NCI-H146 (cell line): ENCODE measurements around the gene RHBDD2.
A peak's percentile ranks its signal among the peaks of the same experiment; 100 is the strongest.
"Not testable (repeated sequence)": the region's sequence is repeated elsewhere in the genome, so short reads cannot be mapped to it uniquely, and the experiment has no call there.

Experiments
- DNase-seq: peaks from one replicate; lab custom pipeline; 2025; lab: John Stamatoyannopoulos, UW

Gene RHBDD2

DNA sequence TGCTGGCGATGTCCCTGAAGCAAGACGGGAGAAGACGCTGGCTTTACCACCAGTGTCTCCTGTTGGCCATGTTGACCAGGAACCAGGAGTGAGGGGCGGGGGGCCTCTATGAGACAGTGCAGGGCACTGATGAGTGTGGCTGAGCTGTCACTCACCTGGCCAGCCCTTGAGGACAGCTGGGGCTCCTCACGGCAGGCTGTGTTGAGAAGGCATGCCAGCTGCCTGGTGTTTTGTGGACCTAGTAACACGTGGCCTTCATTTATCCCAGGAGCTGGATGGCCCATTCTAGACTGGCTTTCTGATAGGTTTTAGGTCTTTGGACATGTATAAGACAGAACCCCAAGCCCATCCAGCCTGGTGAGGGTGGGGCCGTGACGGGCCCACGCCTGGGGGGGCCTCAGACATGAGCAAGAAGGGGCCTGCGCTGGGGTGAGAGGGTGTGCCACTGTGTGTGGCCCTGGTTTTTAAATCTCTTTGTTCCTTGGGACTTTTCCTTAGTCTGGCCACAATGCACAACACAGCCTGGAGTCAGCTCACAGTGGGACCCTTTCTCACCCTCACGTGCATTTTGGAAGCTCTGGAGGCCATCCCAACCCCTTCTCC, 10.5 kb downstream of the RHBDD2 start:
- DNase-seq = no peak

DNA sequence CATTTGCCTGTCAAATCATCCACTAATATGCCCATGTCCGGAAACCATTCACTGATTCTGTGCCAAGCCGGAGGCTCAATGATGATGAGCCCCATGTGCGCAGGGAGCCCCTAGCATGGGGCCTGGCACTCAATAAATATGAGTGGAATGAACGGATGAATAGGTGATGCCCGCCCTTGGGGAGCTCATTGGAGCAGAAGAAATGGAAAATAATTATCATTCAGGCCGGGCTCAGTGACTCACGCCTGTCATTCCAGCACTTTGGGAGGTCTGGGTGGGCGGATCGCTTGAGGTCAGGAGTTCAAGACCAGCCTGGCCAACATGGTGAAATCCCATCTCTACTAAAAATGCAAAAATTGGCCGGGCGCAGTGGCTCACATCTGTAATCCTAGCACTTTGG, 11.0 kb downstream of the RHBDD2 start:
- DNase-seq = no peak

DNA sequence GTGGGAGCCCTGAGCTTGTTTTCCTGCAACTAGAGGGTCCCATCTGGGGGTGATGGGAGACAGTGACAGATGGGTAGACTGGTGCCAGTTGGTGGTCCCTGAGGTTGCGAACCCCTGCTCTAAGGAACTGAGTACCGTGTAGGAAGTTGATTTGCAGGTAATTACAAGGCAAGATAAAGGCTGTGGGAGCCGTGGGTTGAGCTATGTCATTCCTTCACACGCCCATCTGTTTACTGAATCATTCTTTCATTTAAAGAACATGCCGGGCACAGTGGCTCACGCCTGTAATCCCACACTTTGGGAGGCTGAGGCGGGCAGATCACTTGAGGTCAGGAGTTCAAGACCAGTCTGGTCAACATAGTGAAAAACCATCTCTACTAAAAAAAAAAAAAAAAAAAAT, 12.4 kb downstream of the RHBDD2 start:
- DNase-seq = not testable (repeated sequence)

DNA sequence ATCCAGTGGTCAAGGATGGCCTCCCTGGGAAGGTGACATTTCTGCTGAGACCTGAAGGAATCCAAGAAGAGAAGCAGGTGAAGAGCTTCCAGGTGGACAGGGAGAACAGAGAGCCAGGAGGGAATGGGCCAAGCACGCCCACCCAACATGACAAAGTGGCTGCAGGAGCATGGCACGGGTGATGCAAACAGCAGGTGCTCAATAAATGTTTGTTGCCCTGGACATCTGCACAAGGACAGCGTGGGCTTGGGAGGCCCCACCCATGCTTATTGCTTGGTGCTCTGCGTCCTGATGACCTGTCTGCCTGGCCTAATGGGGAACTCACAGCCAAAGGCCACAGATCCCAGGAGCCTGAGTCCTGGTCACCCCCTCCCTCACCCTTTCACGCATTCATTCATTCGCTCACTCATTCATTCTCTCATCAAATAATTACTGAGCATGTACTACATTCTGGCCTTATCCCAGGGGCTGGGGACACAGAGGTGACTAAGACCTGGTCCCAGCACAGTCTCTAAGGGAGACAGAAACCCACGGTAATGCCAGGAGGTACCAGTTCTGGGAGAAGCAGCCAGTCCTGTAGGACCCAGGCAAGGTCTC, 13.1 kb downstream of the RHBDD2 start:
- no peak for DNase-seq

DNA sequence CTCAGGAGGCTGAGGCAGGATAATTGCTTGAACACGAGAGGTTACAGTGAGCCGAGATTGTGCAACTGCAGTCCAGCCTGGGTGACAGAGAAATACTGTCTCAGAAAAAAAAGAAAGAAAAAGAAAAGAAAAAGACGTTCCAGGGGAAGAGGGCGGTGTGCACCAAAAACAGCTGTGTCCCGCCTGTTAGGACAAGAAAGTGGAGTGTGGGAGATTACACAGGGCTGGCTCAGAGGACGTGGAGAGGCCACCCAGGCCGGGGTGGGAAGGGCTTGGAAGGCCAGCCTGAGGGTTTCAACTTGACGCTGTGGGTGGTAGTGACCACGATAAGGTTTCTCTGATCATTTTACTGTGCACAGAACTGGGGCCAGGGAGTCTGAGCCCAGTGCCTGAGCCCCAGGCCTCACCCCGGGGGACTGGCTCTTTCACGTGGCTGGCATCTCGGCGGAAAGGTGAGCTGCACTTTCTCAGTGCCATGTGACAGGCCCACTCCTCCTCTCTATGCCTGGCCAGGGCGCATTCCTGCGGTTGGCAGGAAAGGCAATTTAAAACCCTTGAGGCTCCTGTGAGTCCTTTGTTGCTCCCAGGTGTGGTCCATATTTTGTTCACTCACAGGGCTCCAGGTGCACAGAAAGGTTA, 13.9 kb downstream of the RHBDD2 start:
- no peak for DNase-seq

DNA sequence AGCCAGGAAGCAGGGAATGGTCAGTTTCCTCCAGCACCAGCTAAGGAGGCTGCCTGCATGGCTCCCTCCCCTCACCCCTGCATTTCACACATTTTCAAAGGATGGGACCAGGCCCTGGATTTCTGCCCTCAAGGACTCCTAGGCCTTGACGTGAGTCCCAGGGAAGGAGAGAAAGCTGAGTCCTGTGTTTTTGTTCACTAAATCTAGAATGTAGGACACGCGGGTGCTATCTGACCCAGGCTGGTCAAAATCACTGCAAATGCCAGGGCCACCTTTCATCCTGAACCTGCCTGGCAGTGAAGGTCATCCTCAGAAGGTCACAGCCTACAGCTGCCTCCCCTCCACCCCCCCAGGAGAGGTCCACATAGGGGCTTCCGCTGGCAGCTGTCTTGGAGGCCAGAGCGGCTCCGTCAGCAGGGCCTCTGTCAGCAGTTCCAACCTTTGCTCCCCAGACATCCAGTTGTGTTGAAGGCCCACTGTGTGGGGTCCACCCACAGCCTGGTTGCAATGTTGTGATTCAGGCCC, 18.0 kb downstream of the RHBDD2 start:
- DNase-seq = no peak

DNA sequence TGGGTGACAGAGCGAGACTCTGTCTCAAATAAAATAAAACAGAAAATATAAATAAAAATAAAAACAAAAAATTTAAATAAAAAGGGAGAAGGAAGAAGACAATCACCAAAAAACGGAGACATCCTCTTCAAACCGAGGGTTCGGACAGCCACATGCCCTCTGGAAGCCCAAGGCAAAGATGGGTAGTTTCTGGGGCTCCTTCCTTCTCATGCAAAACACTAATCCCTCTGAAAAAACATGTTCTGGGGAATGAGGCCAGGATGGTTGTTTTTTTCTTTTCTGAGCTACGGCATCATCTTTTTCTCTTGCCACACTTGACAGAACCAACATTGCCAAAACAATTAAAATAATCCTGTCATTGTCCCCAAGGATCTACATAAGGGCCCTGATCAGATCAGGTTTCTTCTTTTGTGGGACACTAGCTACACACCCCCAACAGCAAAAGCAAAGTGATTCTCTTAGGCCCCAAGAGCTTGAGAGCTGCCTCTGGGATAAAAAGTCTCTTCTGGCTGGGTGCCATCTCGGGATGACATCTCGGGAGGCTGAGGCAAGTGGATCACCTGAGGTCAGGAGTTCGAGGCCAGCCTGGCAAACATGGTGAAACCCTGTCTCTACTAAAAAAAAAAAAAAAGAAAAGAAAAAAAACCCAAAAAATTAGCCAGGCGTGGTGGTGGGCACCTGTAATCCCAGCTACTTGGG, 21.9 kb downstream of the RHBDD2 start:
- no peak for DNase-seq

DNA sequence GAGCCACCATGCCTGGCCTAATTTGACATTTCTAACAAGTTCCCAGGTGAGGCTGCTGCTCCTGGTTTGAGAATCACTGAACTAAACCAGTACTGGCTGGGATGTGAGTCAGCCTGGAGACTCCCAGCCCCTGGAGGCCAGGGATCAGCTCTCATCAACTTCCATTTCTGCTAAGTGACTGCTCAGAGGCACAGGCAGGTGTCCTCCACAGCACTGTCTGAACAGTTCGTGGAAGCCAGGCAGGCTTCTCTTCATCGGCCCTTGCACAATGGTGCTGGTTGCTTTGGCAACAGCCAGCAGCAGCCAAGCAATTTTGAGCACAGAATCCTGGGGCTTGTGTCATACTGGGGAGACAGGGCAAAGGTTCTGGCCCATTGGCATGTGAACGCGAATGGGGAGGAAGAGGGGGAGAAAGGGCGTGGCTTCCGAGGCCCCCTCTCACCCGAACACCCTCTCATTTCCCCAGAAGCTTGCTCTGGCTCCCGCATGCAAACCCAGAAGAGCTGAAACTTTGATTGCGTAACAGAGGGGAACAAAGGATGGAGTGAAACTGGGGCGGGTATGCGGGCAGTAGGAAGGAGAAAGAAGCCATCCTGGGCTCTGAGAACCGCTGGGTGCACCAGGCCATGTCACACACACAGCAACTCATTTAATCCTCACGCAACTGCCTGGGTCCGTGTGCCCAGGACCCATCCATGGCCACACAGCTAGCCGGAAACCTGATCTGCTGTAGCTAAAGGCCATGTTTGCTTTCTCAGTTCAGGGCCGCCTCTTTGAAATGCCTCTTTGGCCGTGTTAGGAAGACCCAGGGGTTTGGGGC, 27.2 kb downstream of the RHBDD2 start:
- DNase-seq = peak; percentile 84

DNA sequence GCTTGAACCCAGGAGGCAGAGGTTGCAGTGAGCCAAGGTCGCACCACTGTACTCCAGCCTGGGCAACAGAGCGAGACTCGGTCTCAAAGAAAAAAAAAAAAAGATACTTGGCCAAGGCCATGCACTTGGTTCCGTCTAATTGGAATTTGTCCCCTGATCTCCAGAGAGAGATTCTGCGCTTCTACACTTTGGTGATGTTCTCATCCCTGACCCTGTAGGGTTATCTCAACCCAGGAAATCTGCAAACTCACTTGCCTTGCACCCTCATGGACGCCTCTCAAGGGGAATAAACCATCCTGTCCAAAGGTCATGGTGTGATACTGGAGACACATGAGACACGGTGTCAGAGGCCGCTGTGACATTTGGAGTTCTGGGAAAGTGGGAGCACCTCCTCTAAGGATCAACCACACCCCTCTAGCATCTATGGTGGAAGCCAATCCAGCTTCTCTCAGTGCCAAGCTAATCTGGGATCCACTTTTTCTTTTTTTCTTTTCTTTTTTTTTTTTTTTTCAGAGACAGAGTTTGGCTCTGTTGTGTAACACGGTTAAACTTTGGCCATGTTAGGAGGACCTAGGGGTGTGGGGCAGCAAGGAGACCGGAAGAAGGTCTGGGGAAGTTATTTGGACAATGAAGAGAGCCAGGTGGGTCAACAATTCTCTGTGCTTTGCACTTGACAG, 28.3 kb downstream of the RHBDD2 start:
- DNase-seq = no peak

DNA sequence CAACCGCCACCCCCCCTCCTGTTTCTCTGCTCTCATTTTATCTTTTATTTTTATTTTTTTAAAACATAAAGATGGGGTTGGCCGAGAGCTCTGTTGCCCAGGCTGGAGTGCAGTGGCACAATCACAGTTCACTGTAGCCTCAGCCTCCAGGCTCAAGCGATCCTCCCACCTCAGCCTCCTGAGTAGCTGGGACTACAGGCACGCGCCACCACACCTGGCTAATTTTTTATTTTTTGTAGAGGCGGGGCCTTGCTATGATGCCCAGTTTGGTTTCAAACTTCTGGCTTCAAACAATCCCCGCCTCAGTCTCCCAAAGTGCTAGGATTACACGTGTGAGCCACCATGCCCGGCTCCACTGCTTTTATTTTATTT, 28.8 kb downstream of the RHBDD2 start:
- DNase-seq = not testable (repeated sequence)

DNA sequence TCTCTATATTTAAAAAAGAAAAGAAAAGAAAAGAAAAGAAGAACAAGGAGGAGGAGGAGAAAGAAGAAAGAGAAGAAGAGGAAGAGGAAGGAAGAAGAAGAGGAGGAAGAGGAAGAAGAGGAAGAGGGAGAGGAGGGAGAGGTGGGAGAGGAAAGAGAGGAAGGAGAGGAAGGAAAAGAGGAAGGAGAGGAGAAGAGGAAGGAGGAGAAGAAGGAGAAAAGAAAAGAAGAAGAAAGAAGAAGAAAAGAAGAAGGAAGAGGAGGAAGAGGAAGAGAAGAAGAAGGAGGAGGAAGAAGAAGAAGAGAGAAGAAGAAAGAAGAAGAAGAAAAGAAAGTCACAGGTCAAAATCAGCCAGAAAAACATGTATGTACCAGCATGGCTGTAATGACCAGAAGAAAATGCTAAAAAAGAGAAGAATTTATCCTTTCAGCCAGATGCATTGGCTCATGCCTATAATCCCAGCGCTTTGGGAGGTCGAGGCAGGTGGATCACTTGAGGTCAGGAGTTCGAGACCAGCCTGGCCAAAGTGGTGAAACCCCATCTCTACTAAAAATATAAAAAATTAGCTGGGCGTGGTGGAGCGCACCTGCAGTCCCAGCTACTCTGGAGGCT, 30.8 kb downstream of the RHBDD2 start:
- DNase-seq = no peak

DNA sequence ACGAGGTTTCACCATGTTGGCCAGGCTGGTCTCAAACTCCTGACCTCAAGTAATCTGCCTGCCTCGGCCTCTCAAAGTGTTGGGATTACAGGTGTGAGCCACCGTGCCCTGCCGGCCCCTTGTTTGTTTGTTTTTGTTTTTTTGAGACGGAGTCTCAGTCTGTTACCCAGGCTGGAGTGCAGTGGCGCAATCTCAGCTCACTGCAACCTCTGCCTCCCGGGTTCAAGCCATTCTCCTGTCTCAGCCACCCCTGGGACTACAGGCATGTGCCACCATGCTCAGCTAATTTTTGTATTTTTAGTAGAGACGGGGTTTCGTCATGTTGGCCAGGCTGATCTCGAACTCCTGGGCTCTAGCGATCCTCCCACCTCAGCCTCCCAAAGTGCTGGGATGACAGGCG, 32.4 kb downstream of the RHBDD2 start:
- not testable (repeated sequence) for DNase-seq

DNA sequence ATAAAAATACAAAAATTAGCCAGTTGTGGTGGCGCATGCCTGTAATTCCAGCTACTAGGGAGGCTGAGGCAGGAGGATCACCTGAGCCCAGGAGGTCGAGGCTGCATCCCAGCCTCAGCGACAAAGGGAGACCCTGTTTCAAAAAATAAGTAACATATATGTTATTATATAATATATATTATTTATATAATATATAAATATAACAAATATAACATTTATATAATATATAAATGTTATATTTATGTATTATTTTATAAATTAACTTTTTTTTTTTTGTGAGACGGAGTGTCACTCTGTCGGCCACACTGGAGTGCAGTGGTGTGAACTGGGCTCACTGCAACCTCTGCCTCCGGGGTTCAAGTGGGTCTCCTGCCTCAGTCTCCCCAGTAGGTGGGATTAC, 34.6 kb downstream of the RHBDD2 start:
- DNase-seq = no peak

DNA sequence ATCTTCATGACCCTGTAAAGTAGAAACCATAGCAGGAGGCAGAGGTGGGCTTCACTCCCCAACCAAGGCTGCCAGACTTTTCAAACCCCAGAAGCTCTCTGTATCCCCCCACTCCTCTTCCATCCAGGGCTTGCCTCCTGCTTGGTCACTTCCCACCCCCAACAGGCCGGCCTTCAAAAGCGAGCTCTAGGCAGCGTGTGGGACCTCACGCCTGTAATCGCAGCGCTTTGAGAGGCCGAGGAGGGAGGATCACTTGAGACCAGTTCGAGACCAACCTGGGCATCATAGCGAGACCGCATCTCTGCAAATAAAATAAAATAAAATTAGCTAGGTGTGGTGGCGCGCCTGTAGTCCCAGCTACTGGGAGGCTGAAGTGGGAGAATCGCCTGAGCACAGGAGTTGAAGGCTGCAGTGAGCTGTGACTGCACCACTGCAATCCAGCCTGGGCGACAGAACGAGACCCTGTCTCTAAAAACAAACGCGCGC, 35.4 kb downstream of the RHBDD2 start:
- no peak for DNase-seq

DNA sequence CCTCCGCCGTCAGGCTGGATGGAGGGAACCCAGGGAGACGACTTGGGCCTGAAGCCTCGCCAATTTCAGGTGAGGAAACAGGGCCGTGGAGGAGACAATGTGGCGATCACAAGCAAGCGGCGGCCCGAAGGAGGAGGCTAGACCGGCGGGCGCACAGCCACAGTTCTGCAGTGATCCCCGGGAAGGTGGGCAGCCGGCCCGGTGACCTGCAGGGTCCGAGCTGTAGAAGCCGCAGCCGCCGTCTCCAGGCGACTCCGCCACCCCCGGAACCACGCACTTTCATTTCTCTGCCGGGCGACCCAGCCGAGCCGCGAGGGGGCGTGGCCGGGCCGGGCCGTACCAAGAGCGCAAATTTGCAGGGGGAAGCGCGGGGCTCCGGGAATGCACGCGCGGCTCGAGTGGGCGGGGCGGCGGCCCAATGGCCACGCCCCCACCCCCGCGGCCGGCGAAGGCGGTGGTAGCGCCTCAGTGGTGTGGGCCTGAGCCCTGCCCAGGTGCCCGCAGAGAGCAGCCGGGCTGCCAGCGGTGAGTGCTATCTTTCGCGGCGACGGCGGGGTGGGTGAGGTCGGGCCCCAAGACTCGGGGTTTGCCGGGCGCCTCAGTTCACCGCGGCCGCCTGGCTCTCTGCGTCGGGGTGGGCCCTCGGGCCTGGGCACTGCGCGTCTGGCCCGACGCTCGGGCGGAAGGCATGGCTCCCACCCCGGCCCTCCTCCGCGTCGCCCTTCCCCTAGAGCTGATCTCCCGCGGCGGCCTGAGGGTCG, 36.0 kb downstream of the RHBDD2 start, which contains the start of gene POR:
Gene POR, plus strand, starts transcription at position 501 of the 761 bp plus-strand sequence. CDS start 38,847 bp downstream, outside the sequence.
- DNase-seq = peak; percentile 86

DNA sequence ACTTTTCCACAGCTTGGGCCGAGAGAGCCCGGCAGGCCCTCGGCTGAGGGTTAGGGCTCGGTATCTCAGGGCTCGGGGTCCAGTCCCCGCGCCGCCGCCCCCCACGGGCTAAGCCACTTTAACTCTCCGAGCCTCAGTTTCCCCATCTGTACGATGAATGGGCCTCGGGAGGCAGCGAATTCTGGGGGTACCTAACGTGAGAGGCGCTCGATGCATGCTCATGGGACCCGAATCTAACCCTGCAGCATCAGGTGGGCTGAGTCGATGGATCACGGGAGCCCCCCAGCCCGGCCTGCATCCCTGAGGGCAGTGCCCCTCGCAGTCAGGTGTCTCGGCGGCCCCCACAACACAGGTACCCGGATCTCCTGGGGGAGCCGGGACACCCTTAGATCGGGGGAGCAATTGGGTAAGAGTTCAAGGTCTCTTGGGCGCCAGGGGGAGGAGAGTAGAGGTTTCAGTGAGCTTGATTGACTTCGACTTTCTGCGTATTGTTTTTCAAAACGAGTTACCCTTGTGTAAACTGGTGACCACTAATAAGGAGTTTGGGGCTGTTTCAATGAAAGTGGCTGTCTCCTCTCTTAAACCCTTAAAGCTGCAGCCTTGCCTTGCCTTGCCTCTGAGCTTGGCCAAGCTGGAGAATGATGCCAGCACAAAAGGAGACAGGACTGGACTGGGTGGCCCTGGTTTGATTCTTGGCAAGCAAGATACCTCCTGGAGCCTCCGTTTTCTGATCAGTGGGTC, 36.8 kb downstream of the RHBDD2 start:
- DNase-seq = peak; percentile 18

DNA sequence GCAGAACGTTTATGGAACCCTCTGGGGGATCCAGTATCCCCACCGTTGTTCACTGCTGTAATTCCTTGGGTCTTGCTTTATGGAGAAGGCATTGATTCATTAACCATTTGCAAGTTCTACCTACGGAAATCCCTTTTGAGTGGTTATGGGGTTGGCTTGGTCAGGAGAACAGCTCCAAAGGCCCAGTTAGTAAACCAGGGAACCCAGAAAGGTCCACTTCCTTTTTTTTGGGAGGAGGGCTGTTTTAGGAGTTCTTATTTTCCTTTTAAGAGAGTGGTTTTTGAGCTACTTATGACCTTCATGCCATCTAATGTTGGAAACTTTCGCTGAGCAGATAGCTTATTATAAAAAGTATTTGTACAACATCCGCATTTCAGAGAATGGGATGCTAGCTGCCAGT, 37.4 kb downstream of the RHBDD2 start:
- no peak for DNase-seq

DNA sequence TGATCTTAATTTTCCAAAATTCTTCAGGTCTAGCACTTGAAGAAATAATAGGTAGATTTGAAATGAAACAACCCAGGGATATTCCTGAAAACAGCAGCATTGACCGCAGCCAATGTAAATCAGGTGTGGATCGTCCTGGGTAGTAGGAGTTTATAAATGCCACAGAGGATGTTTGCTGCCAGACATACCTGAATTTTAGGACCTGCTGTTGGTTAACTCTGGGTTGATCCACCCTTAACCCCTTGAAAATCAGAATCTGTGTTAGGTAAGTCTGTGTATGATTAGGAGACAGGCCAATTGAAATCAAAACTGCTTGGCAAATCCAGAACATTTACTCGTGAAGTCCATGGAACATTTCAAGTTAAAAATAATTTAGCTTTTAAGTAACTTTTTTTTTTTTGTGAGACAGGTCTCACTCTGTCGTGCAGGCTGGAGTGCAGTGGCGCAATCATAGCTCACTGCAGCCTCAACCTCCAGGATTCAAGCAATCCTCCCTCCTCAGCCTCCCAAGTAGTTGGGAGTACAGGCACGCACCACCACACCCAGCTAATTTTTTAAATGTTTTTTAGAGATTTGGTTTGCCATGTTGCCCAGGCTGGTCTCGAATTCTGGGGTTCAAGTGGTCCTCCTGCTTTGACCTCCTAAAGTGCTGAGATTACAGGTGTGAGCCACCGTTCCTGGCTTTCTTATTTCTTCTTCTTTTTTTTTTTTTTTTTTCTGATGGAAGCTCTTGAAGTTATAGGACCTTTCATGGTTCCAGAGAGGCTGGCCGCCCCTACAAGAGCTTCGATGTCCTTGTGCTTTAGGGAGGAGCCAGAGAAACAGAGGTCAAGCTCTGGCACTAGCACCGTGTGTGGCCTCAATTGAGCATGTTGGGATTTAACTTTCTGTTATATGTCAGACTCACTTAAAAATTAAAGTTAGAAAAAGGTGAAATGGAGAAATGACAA, 38.1 kb downstream of the RHBDD2 start:
- DNase-seq = no peak
